ENCODE data around the gene ITGB4. TPM values are rescaled to one million over a fixed set of nuclear protein-coding genes. Genes with fewer than 3 reads are reported as not detected.
A peak's percentile ranks its signal among the peaks of the same experiment; 100 is the strongest.

Gene ITGB4
- total and polyA plus RNA-seq, 2 of the 13 experiments (the other 11 are each of a cell fraction or from before 2014, with no cell fraction given) = 6.9 to 14.5 TPM

DNA sequence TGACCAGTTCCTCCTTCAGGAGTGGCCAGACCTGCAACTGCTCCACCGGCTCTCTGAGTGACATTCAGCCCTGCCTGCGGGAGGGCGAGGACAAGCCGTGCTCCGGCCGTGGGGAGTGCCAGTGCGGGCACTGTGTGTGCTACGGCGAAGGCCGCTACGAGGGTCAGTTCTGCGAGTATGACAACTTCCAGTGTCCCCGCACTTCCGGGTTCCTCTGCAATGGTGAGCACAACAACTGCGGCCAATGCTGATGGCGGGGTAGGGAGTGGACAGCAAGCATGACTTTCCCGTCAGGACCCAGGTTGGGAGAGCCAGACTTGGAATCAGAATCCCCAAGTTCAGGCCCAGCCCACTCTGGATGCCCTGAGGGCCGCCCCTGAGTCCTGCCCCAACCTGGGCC lies 12.2 kb downstream of the ITGB4 start:
- WGBS (ENCODE audit: low lambda C conversion rate) = 82% methylated on average over 18 of the region's 18 CpGs
- in situ Hi-C loops (cut with HindIII; ENCODE audit: extremely low pct_ligation_motif_present, low pct_unique_long_range_greater_than_20kb) = no loop called here
- Histone ChIP-seq H3K4me1 (ENCODE audit: insufficient read depth, low read length) (peaks cover 41% of the 10 kb centered on the region), H2AFZ (ENCODE audit: low read length) (no peak overlapping the region), H3K27ac (ENCODE audit: extremely low read length, insufficient read depth, low read length) (no peak overlapping the region), H3K79me2 (ENCODE audit: insufficient read depth, low read length) (no peaks in the 10 kb centered on the region), H3K9me3 (ENCODE audit: low read length) (no peaks in the 10 kb centered on the region), H3K9ac (ENCODE audit: insufficient read depth, low read depth, low read length) (no peak overlapping the region), H3K27me3 (ENCODE audit: control insufficient read depth in 1 of 2, insufficient read depth in 2 of 2, low read length in 2 of 2) (peaks cover 0 to 1% of the 10 kb centered on the region in 2 experiments; a peak in 1 of 5 replicates), H4K20me1 (ENCODE audit: insufficient read depth, low read length) (no peaks in the 10 kb centered on the region), H3K36me3 (replicated peaks in 1 of 2; ENCODE audit: control insufficient read depth in 1 of 2, insufficient read depth in 2 of 2, low read length in 2 of 2) (no peaks in the 10 kb centered on the region), H3K4me2 (ENCODE audit: low read depth, low read length) (no peak overlapping the region), H3K4me3 (replicated peaks in 1 of 3; ENCODE audit: insufficient read depth in 1 of 3, low read depth in 2 of 3, low read length in 3 of 3) (no peak overlapping the region)
- no peak for ATAC-seq
- POLR2A ChIA-PET = no interaction called here
- no peak for DNase-seq (ENCODE audit: low spot score)
- CTCF ChIA-PET (ENCODE audit: low intra/inter-chr PET ratio, low total read pairs) = no interaction called here
- intact Hi-C loops (cut with micrococcal nuclease; ENCODE audit: unreplicated experiment) = no loop called here
- no peak for FAIRE-seq
- no peak for TF ChIP-seq POLR2A (IDR thresholded peaks at IDR 0.05; ENCODE audit: insufficient read depth in 1 of 2, low read depth in 2 of 2, low read length in 2 of 2)
- no TSS peak for BruUV-seq (replicated peaks)

DNA sequence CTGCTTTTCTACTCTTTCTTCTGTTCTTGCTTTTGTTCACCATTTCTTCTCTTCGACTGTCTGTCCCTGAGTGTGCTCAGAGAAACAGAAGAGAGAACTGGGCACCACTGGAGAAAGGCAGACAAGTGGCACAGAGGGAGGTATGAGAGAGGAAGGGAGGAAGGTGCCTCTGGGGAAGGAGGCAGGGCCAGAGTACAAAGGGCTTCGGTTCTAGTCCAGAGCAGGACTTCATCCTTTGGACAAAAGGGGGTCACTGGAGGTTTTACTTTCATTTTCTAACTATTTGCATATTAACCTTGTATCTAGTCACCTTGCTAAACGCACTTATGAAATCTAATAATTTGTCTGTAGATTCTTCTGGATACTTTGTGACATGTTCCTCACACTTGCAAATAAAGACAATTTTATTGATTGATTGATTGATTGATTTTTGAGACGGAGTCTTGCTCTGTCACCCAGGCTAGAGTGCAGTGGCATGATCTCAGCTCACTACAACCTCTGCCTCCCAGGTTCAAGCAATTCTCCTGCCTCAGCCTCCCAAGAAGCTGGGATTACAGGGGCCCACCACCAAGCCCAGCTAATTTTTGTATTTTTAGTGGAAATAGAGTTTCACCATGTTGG lies 13.5 kb downstream of the ITGB4 start:
- H2AFZ ChIP-seq (ENCODE audit: low read length) = peak overlapping the region; percentile 72
- peak; percentile 71 for FAIRE-seq
- in situ Hi-C loops (cut with HindIII; ENCODE audit: extremely low pct_ligation_motif_present, low pct_unique_long_range_greater_than_20kb) = no loop called here
- ChIA-PET POLR2A (interaction anchor here (0.6 kb wide), 1 partner anchor 124 kb away, joined by 3 read pairs; no protein-coding TSS in a partner anchor), CTCF (ENCODE audit: low intra/inter-chr PET ratio, low total read pairs) (no interaction called here)
- ATAC-seq = peak; percentile 24; the same call in 2 of the 3 replicates
- H3K27me3 ChIP-seq (ENCODE audit: control insufficient read depth in 1 of 2, insufficient read depth in 2 of 2, low read length in 2 of 2) = peaks cover 0 to 1% of the 10 kb centered on the region in 2 experiments; a peak in 1 of 5 replicates
- H3K9ac ChIP-seq (ENCODE audit: insufficient read depth, low read depth, low read length) = peak overlapping the region; percentile 50; the same call in 1 of the 2 replicates
- peak overlapping the region; percentile 76 for H3K4me2 ChIP-seq (ENCODE audit: low read depth, low read length)
- H3K36me3 ChIP-seq (replicated peaks in 1 of 2; ENCODE audit: control insufficient read depth in 1 of 2, insufficient read depth in 2 of 2, low read length in 2 of 2) = no peaks in the 10 kb centered on the region
- H3K4me3 ChIP-seq (replicated peaks in 1 of 3; ENCODE audit: insufficient read depth in 1 of 3, low read depth in 2 of 3, low read length in 3 of 3) = peak overlapping the region; percentile 35 to 44 (median 39); a peak in 5 of 6 replicates
- peak; percentile 51 for DNase-seq (ENCODE audit: low spot score)
- intact Hi-C loops (cut with micrococcal nuclease; ENCODE audit: unreplicated experiment) = no loop called here
- no peaks in the 10 kb centered on the region for H4K20me1 ChIP-seq (ENCODE audit: insufficient read depth, low read length)
- H3K79me2 ChIP-seq (ENCODE audit: insufficient read depth, low read length) = no peaks in the 10 kb centered on the region
- peaks cover 48% of the 10 kb centered on the region for H3K4me1 ChIP-seq (ENCODE audit: insufficient read depth, low read length)
- no peak overlapping the region for H3K27ac ChIP-seq (ENCODE audit: extremely low read length, insufficient read depth, low read length)
- BruUV-seq (replicated peaks) = no TSS peak
- H3K9me3 ChIP-seq (ENCODE audit: low read length) = no peaks in the 10 kb centered on the region
- 19% methylated on average over 4 of the region's 4 CpGs for WGBS (ENCODE audit: low lambda C conversion rate)
- peak; percentile 78 for TF ChIP-seq KAT2B (IDR thresholded peaks at IDR 0.05; ENCODE audit: borderline replicate concordance, low read depth, low read length)
- no peak for TF ChIP-seq NCOA2 (CRISPR knock-in tag; IDR thresholded peaks at IDR 0.05)
- TF ChIP-seq ZNF232 (CRISPR knock-in tag; IDR thresholded peaks at IDR 0.05; ENCODE audit: borderline replicate concordance) = no peak
- TF ChIP-seq STAT5B (CRISPR knock-in tag; IDR thresholded peaks at IDR 0.05) = no peak
- TF ChIP-seq TGIF2 (CRISPR knock-in tag; IDR thresholded peaks at IDR 0.05) = no peak
- TF ChIP-seq MEIS2 (CRISPR knock-in tag; IDR thresholded peaks at IDR 0.05) = no peak
- no peak for TF ChIP-seq ELF1 (CRISPR knock-in tag; IDR thresholded peaks at IDR 0.05)
- no peak for TF ChIP-seq ATF7 (IDR thresholded peaks at IDR 0.05)
- no peak for TF ChIP-seq ATF7 (CRISPR knock-in tag; IDR thresholded peaks at IDR 0.05)
- TF ChIP-seq KMT2A (CRISPR knock-in tag; IDR thresholded peaks at IDR 0.05) = no peak
- TF ChIP-seq, protein P1, sequence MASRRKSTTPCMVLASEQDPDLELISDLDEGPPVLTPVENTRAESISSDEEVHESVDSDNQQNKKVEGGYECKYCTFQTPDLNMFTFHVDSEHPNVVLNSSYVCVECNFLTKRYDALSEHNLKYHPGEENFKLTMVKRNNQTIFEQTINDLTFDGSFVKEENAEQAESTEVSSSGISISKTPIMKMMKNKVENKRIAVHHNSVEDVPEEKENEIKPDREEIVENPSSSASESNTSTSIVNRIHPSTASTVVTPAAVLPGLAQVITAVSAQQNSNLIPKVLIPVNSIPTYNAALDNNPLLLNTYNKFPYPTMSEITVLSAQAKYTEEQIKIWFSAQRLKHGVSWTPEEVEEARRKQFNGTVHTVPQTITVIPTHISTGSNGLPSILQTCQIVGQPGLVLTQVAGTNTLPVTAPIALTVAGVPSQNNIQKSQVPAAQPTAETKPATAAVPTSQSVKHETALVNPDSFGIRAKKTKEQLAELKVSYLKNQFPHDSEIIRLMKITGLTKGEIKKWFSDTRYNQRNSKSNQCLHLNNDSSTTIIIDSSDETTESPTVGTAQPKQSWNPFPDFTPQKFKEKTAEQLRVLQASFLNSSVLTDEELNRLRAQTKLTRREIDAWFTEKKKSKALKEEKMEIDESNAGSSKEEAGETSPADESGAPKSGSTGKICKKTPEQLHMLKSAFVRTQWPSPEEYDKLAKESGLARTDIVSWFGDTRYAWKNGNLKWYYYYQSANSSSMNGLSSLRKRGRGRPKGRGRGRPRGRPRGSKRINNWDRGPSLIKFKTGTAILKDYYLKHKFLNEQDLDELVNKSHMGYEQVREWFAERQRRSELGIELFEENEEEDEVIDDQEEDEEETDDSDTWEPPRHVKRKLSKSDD (CRISPR knock-in tag; IDR thresholded peaks at IDR 0.05; ENCODE audit: low read depth) = no peak
- TF ChIP-seq DNMT1 (CRISPR knock-in tag; IDR thresholded peaks at IDR 0.05) = no peak
- TF ChIP-seq RXRA (CRISPR knock-in tag; IDR thresholded peaks at IDR 0.05) = no peak
- TF ChIP-seq ZNF616 (CRISPR knock-in tag; IDR thresholded peaks at IDR 0.05; ENCODE audit: low read depth) = no peak
- TF ChIP-seq, protein P2, sequence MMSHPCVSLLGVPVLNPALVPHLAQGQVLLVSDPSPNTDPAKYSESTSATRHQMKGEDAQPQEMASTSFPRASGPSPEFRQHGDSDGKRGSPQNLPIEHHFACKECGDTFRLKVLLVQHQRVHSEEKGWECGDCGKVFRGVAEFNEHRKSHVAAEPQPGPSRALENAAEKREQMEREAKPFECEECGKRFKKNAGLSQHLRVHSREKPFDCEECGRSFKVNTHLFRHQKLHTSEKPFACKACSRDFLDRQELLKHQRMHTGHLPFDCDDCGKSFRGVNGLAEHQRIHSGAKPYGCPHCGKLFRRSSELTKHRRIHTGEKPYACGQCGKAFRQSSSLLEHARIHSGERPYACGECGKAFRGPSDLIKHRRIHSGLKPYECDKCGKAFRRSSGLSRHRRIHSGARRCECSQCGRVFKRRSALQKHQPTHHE (CRISPR knock-in tag; IDR thresholded peaks at IDR 0.05; ENCODE audit: borderline replicate concordance) = no peak
- no peak for TF ChIP-seq ZNF7 (CRISPR knock-in tag; IDR thresholded peaks at IDR 0.05)
- no peak for TF ChIP-seq ZNF331 (CRISPR knock-in tag; IDR thresholded peaks at IDR 0.05)
